DOHH2 (cell line): ENCODE measurements around the gene FOSB.
A peak's percentile ranks its signal among the peaks of the same experiment; 100 is the strongest.

Experiments
- H3F3A ChIP-seq: fragments of 200-600 bp; sonication (generic), shearing (Covaris generic); 2 replicates; pipeline ENCODE4 v1.6.0; 2016; ENCODE audit warnings: antibody characterized with exemption, mild to moderate bottlenecking; ENCODE audit not compliant: control insufficient read depth, insufficient read depth
- H3K27ac ChIP-seq: fragments of 200-600 bp; sonication (generic); 2 replicates; pipeline ENCODE4 v1.5.1; 2014; ENCODE audit warnings: low read depth, mild to moderate bottlenecking, low read length, moderate library complexity
- H3K27me3 ChIP-seq: fragments of 200-600 bp; sonication (generic); 2 replicates; pipeline ENCODE4 v1.6.1; 2014; ENCODE audit warnings: mild to moderate bottlenecking, low read length, mixed read lengths; ENCODE audit not compliant: control insufficient read depth
- H3K36me3 ChIP-seq: fragments of 200-600 bp; sonication (generic); 2 replicates; pipeline ENCODE4 v1.6.1; 2014; ENCODE audit warnings: mild to moderate bottlenecking, low read length, moderate library complexity, mixed read lengths; ENCODE audit not compliant: control insufficient read depth
- H3K4me1 ChIP-seq: fragments of 200-600 bp; sonication (generic); 2 replicates; pipeline ENCODE4 v1.6.1; 2014; ENCODE audit warnings: mild to moderate bottlenecking, low read length, mixed read lengths; ENCODE audit not compliant: control insufficient read depth
- H3K4me2 ChIP-seq: fragments of 200-600 bp; sonication (generic); 2 replicates; pipeline ENCODE4 v1.6.0; 2014; ENCODE audit warnings: mild to moderate bottlenecking, low read length, moderate library complexity
- H3K4me3 ChIP-seq: fragments of 200-600 bp; sonication (generic); 2 replicates; pipeline ENCODE4 v1.5.1; 2014; ENCODE audit warnings: mild to moderate bottlenecking, low read length, mixed read lengths
- H3K79me2 ChIP-seq: fragments of 200-600 bp; sonication (generic); 2 replicates; pipeline ENCODE4 v1.6.1; 2014; ENCODE audit warnings: mild to moderate bottlenecking, low read length, mixed read lengths; ENCODE audit not compliant: control insufficient read depth
- H3K9me2 ChIP-seq: fragments of 200-600 bp; sonication (generic); replicated peaks from 2 replicates; pipeline ENCODE4 v1.6.1; 2014; ENCODE audit warnings: mild to moderate bottlenecking, low read length, mixed read lengths; ENCODE audit not compliant: control insufficient read depth
- H3K9me3 ChIP-seq: fragments of 200-600 bp; sonication (generic); 2 replicates; pipeline ENCODE4 v1.6.1; 2014; ENCODE audit warnings: antibody characterized with exemption, low read length, mixed read lengths; ENCODE audit not compliant: control insufficient read depth, insufficient read depth
- H4K20me1 ChIP-seq: fragments of 200-600 bp; sonication (generic); 2 replicates; pipeline ENCODE4 v1.6.0; 2014; ENCODE audit warnings: low read depth, mild to moderate bottlenecking, antibody characterized with exemption, low read length, moderate library complexity; ENCODE audit not compliant: control insufficient read depth, insufficient read depth
- EZH2phosphoT487 ChIP-seq: fragments of 200-600 bp; sonication (generic); IDR thresholded peaks from 2 replicates; pipeline ENCODE4 v1.6.1; 2017; ENCODE audit warnings: borderline replicate concordance, mild to moderate bottlenecking, antibody characterized with exemption, low read length, moderate library complexity, mixed read lengths
- TF ChIP-seq, protein P1 (sequence below): fragments of 200-600 bp; sonication (generic); IDR thresholded peaks from one replicate; pipeline ENCODE4 v1.5.1; 2014; ENCODE audit warnings: antibody characterized with exemption, mild to moderate bottlenecking, low read depth, low read length; ENCODE audit not compliant: poor library complexity, severe bottlenecking

Gene FOSB

GRCh38 chr19:45442778-45443461 lies 24.9 kb upstream of the FOSB start:
- Histone ChIP-seq H3K27ac (peak overlapping the region; percentile 17; the same call in 1 of the 2 replicates), H3K4me2 (peak overlapping the region; percentile 97), H3K36me3 (no peaks in the 10 kb centered on the region), H3K4me3 (peak overlapping the region; percentile 79), H3K9me3 (no peaks in the 10 kb centered on the region), H3K9me2 (no peaks in the 10 kb centered on the region), H3F3A (peaks cover 37% of the 10 kb centered on the region), H3K79me2 (no peaks in the 10 kb centered on the region), H3K4me1 (peaks cover 49% of the 10 kb centered on the region), H4K20me1 (no peaks in the 10 kb centered on the region), H3K27me3 (no peaks in the 10 kb centered on the region)
- TF ChIP-seq, protein P1, sequence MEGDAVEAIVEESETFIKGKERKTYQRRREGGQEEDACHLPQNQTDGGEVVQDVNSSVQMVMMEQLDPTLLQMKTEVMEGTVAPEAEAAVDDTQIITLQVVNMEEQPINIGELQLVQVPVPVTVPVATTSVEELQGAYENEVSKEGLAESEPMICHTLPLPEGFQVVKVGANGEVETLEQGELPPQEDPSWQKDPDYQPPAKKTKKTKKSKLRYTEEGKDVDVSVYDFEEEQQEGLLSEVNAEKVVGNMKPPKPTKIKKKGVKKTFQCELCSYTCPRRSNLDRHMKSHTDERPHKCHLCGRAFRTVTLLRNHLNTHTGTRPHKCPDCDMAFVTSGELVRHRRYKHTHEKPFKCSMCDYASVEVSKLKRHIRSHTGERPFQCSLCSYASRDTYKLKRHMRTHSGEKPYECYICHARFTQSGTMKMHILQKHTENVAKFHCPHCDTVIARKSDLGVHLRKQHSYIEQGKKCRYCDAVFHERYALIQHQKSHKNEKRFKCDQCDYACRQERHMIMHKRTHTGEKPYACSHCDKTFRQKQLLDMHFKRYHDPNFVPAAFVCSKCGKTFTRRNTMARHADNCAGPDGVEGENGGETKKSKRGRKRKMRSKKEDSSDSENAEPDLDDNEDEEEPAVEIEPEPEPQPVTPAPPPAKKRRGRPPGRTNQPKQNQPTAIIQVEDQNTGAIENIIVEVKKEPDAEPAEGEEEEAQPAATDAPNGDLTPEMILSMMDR: no peak
- TF ChIP-seq EZH2phosphoT487: no peak

GRCh38 chr19:45443462-45444317 lies 24.1 kb upstream of the FOSB start:
- H3K4me1 ChIP-seq: peaks cover 49% of the 10 kb centered on the region
- H3K9me3 ChIP-seq: no peaks in the 10 kb centered on the region
- H3K4me2 ChIP-seq: peak overlapping the region; percentile 97

DNA sequence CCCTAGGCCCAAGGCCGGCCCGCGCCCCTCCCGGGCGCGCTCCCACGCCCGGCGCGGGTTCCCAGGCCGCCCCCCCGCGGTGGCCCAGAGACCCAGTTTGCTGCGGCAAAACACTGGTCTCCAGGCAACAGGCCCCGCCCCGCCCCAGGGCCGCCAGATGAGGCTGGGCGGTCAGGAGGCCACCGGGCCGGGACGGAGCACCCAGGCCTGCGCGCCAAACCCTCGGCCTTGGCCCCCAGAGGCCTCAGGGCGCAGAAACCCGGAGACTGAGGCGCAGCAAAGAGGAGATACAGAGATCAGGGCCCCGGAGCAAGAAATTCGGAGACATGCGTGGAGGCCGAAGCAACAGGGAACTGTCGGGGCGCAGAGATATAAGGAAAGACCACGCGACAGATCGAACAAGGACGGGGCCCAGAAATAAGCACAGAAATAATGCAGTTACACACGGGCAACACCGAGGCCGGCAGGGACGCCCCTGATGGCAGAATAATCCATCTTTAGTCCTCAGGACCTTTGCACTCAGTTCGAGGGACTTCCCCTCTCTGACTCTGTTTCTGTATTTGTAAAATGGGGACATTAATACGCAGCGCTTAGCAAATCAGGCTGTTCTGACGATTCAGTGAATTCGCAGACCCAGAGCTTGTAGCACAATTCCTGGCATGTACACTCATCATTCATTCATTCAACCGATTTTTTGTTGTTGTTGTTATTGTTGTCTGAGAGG lies 23.3 kb upstream of the FOSB start:
- Histone ChIP-seq H3K27me3 (no peaks in the 10 kb centered on the region), H3K27ac (peak overlapping the region; percentile 40), H3K79me2 (no peaks in the 10 kb centered on the region), H4K20me1 (no peaks in the 10 kb centered on the region), H3K36me3 (no peaks in the 10 kb centered on the region), H3K9me3 (no peaks in the 10 kb centered on the region), H3K4me1 (peaks cover 50% of the 10 kb centered on the region), H3K4me3 (peak overlapping the region; percentile 79), H3K4me2 (peak overlapping the region; percentile 97), H3K9me2 (no peaks in the 10 kb centered on the region), H3F3A (peaks cover 42% of the 10 kb centered on the region)
- TF ChIP-seq, protein P1: no peak
- no peak for TF ChIP-seq EZH2phosphoT487

More at GRCh38 chr19:45443462-45444317, 24.1 kb upstream of the FOSB start:
- H3K4me3 ChIP-seq: peak overlapping the region; percentile 79
- no peak for TF ChIP-seq EZH2phosphoT487
- TF ChIP-seq, protein P1: no peak
- no peaks in the 10 kb centered on the region for H3K79me2 ChIP-seq
- H3K27me3 ChIP-seq: no peaks in the 10 kb centered on the region
- H3K36me3 ChIP-seq: no peaks in the 10 kb centered on the region
- no peaks in the 10 kb centered on the region for H3K9me2 ChIP-seq
- 0 out of 2 replicates have a peak overlapping the region, but pooled peaks have one; percentile 7 for H3K27ac ChIP-seq
- H3F3A ChIP-seq: peaks cover 40% of the 10 kb centered on the region
- H4K20me1 ChIP-seq: no peaks in the 10 kb centered on the region
